Skin of body (tissue), 2 donors: Measurements from ENCODE around the gene MAP2K5. TPM values are rescaled to one million over a fixed set of nuclear protein-coding genes. Genes with fewer than 3 reads are reported as not detected.

Experiments used
- DNase-seq: peaks from one replicate; lab custom pipeline; 2025; lab: John Stamatoyannopoulos, UW
- total RNA-seq: library from RNA; depleted of rRNA; stranded (reverse); fragments of >200 nt; gene quantifications from one replicate; pipeline ENCODE4 v1.2.3, GENCODE V29; 2014

The MAP2K5 gene
- total RNA-seq, 1 donor from 2014 or later = 12.2 TPM

DNA sequence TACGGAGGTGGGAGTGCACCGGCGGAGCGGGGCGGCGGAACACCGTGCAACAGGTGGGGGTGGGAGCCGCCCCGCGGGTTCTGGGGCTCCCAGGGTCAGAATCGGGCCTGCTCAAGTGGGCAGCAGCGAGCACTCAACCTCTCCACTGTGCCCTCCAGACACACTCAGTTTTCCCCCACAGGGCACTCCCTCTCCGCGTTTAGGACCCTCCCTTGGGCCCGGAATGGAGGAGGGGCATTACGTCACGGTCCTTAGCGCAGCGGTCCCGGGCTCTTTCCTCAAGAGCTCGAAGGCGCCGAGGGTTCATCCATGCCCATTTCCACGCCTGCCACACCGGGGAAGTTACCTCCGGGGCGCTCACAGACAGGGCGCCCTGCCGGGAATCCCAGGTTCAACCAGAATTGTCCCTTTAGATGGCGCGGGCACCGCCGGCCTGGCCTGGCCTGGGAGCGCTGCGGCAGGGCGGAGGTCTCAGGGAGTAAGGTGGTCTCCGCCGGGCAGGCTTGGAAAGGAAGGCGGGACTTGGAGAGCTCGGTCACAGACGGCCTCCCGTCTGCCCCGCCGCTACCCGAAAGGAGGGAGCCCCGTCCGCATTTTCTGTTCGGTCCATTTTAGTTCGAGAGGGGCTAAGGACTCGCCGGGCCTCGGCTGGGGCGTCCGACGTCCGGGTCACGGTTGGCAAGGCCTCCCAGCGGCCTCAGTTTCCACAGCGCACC lies 292.2 kb downstream of the MAP2K5 start:
- no peak for DNase-seq

DNA sequence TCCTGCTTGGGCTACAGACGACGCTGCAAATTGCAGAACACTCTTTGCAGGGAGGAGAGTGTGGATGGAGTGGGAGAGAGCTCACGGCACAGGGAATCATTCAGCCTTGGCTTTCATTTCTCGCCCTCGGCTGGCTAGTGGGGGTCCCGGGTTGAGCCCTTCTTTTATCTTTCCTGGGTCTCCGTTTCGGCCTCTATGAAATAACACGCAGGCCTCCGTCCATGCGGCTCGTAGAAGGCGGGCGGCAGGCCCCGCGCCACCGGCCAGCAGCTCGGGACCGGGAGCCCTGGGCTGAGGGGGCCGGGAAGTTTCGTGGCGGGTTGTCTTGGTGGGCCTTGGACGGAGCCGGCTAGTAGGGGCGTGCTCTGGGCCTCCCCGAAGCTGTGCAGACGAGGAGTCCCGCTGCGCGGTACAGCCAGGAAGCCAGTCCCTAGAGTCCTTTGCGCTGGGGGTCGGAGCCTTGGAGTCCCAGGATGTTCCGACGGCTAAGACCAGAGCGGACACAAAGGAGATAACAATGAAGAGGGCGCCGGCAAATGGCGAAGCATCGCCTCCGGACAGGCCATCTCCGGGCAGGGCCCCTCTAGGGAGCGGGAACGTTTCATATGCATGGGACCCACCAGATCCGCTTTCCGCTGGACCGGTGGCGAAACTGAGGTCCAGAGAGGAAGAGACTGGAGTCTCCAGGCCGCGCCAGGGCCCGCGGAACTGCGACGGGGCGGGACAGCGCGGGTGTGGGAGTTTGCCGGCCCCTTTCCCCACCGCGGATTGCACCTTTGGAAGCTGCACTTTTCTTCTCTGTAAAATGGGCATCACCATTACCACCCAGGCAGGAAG lies 293.0 kb downstream of the MAP2K5 start:
- no peak for DNase-seq

DNA sequence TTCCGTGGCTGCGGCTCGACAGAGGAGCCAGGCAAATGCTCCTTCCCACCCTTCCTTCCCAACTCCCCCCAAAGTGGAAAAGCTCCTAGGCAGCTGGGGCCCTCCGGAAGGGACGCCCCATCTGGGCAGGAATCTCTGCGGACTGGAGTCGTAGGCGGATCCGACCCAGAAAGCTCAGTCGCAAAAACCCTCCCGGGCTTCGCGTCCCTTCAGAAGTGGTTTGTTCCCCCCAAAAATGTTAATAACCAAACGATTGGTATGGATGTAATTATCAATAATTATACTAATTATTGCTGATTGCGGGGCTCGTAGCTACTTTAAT lies 293.6 kb downstream of the MAP2K5 start:
- no peak for DNase-seq

DNA sequence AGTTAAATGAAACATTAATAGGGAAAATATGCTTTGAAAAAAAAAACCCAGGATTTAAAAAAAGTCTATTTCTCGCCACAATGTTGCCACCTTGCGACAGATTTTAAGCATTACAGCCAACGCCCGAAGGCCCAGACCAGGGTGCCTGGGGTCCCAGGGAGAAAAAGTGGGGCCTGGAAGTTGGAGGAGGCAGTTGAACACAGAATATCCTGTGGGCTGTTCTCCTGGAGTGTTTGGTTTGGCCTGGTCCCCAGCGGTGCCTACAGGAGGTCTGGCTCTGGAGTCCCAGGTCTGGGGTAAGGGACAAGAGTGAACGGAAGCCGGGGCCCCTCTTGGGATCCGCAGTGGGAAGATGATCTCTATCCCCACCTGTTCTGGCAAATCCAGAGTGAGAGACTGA lies 294.0 kb downstream of the MAP2K5 start:
- DNase-seq = peak; percentile 46

DNA sequence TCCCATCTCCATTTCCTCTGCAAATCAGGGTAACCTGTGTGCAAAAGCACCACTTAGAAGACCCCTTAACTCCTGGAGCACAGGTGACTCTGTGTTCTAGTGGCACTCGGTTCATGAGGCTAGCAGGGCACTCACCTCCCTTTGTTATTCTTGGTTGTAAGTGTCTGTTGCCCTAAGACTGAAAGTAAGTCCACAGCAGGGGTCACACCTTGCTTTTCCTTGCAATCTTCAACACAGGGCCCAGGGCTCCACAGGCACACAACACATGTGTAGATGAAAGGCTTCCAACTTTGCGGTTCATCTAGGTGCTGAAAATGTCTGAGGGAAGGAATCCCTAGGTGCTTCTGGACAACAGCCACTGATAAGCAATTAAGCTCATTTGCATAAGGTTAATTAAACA lies 294.5 kb downstream of the MAP2K5 start:
- no peak for DNase-seq

DNA sequence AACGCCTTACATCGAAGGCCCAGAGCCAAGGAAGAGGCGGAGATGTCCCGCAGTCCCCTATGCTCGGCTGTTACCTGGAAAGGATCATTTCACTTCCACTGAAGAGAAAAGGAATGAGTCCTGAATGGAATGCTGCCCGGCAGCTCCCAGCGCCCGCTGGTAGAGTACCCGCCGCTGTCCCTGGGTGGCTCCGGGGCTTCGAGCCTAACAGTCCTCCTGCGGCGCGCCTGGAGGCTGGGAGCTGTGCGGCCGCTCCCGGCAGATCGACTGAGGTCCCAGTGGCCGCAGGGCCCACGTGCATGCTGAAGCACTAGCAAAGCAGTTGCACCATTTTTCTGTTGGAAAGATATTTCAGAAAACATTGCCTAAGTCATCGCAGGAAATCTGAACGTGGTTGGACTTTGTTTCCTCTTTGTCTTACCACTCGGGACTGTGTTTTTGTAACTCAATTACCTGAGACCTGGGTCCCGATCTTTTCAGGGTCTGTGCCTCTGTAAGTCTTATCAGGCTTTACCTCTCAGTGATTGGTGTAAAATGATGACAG lies 296.4 kb downstream of the MAP2K5 start:
- DNase-seq = no peak

DNA sequence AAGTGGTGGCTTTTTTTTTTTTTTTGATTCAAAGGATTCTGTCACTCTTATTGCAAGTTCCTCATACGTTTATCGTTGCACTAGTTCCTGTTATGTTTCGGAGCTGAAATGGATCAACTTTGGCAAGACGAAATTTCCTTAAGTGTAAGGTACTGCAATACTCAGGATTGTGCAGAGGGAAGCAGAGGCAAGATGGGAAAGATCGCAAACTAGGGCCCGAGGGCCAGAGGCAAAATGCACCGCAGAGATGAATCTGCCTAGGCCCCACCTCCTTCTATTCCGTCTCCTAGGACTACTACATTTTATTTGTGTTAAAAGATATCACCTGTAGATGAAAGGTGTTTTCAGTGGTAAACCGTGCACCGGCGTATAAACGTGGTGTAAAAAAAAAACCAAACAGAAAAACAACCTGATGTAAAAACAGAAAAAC lies 297.0 kb downstream of the MAP2K5 start:
- DNase-seq = peak; percentile 78

DNA sequence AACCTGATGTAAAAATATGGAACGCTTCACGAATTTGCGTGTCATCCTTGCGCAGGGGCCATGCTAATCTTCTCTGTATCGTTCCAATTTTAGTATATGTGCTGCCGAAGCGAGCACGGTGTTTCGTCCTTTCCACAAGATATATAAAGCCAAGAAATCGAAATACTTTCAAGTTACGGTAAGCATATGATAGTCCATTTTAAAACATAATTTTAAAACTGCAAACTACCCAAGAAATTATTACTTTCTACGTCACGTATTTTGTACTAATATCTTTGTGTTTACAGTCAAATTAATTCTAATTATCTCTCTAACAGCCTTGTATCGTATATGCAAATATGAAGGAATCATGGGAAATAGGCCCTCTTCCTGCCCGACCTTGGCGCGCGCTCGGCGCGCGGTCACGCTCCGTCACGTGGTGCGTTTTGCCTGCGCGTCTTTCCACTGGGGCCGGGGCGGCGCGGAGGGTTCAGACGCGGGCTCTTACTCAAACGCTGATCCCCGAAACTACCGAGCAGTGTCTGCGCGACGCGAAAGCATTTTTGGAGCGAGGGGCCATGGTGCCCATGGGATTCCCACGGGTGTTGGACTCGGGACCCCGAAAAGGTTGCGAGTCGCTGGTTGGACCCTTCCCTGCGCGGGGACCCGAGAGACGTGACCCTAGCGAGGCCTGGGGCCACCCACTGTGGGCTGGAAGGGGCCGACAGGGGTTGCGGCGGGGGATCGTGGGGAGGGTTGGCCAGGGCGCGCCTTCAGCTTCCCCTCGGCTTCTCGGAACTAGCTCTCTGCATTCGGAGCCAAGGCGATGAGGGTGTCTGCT lies 297.6 kb downstream of the MAP2K5 start, which contains the start of gene RNU6-1:
TSS of gene RNU6-1 (minus strand) at position 117 of the 820 bp plus-strand sequence.
- DNase-seq = peak; percentile 90

DNA sequence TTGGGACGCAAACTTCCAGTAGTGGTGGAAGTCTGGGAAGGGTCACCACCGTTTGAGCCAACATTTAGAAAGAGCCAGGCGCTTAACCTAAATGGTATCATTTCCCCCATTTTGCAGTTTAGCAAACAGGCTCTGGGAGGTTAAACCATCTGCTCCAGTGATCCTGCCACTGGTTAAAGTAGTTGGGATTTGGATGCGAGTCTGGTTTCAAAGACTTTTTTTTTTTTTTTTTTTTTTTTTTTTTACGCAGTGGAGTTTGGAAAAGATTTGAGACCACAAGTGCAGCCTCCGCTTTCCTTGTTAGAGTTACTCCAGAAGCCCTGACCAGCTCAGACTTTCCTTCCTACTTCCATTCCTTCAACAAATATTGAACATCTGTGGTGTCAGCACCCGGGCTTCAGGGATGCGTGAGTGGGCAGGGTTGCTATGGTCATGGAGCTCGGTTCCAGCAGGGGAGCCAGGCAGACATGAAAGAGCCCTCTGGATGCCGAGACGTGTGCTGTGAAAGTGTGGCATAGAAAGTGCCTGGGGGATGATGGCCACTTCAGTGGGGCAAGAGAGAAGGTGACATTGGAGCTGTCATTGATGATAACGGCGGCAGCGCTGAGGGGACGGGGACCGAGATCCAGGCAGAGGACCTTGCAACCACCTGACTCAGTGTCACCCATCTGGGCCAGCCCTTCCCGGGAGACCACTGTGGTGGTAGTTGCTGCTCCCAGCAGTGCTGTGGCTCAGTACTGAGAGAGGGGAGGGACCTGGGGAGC lies 298.4 kb downstream of the MAP2K5 start:
- DNase-seq = peak; percentile 68

DNA sequence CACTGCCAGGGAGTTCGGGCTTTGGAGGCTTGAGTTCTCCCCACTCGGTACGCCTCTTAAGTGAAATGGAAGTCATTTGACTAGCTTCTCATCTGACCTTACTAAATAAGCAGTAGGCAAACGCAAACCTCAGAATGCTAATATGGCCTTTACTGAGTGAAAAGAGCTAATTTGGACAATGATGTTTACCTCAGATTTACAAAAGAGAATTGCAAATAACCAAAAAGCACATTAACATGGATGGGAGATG lies 298.9 kb downstream of the MAP2K5 start:
- DNase-seq = no peak

DNA sequence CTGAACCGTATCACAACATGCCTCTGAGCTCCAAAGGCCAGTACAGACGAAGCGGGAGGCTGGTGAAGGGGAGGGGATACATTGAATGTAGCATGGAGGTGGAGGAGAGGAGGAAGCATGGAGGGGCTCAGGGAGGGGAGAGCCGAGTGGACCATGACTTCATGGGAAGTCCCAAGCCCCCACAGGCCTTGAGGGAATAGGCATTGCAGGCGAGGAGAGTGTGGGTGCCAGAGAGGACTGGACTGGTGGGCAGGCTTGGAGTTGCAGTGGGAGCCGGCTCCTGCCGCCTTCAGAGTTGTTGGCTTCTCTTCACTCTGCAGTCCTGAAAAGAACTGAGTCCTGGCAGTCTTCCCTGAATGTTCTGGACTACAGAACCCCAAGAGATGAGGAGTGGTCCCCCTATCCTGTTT lies 300.6 kb downstream of the MAP2K5 start:
- DNase-seq = no peak

DNA sequence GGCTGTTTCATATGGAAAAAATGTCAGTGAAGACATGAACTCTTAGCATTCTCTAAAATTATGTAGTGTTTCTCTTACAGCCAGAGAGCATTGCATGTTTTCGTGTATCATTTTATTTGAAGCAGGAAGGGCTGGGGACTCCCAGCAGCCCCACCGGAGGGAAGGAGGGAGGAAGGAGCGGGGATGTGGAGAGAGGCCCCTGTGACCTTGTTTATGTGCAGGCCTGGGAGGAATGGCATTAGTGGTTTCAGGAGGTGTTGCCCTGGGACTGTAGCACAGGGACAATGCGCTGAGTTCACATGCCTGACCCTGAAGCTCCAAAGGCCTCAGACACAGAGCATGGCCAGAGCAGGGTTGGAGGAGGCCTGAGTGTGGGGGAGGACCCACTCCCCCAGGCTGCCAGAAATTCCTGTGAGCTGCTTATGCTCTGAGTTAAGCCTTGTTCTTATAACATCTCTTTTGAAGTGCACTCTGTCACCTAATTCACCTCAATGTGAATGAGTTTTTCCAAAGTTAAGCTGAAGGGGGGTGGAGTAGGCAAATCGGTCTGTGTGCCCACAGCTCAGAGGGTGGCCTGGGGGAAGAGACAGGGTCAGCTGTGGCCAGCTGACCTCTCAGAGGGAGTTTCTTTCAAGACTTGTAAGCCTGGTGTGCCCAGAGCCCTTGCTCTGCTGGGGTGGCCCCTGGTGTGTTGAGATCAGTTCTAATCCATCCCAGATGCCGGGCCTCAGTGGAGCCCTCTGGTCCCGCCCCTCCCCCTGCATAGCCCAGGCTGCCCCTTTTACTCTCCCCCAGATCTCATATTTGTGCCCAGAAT lies 301.3 kb downstream of the MAP2K5 start:
- DNase-seq = peak; percentile 17

DNA sequence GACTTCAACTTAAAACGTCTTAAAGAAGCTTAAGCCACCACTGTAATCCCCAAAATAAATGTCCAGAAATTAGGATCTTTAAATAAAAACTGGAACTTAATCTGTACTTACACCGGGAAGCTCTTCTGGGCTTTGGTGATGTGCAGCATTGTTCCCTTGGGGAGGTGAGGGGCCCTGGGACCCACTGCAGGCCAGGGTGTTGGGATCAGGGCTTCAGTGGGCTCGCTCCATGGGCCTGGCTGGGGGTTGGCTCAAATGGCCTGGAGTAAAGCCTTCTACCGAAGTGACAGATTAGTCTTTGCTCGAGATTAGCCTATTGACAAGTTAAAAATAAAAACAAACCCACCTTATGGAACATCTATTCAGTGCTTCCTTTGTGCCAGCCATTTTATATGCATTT lies 303.5 kb downstream of the MAP2K5 start:
- DNase-seq = no peak

DNA sequence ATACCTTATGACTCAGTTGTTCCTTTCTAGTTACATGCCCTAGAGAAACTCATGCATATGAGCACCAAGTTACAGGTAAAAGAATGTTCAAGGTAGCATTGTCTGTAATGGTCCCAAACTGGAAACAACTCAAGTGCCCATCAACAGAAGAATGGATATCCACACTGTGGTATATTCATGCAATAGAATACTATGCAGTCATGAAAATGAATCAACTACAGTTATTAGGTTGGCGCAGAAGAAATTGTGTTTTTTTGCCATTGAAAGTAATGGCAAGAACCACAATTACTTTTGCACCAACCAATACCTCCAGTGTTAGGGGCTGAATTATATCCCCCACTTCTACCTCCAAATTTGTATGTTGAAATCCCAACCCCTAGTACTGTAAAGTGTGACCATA lies 307.0 kb downstream of the MAP2K5 start:
- DNase-seq = no peak

DNA sequence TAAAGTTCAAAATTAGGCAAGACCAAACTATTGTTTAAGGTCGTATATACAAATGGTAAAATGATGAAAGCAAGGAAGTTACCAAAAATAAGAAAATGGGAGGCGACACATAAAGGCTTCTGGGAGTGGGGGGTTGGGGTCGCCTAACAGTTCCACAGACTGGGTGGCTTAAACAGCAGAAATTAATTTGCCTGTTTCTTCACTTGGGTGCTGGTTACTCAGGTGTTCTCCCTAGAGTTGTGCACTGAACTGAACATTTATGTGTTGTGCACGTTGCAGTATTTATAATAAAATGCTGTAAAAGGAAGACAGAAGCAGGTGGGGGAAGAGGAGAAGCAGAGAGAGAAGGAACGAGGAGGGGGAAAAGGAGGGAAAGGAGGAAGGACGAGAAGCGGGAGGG lies 307.8 kb downstream of the MAP2K5 start:
- no peak for DNase-seq

DNA sequence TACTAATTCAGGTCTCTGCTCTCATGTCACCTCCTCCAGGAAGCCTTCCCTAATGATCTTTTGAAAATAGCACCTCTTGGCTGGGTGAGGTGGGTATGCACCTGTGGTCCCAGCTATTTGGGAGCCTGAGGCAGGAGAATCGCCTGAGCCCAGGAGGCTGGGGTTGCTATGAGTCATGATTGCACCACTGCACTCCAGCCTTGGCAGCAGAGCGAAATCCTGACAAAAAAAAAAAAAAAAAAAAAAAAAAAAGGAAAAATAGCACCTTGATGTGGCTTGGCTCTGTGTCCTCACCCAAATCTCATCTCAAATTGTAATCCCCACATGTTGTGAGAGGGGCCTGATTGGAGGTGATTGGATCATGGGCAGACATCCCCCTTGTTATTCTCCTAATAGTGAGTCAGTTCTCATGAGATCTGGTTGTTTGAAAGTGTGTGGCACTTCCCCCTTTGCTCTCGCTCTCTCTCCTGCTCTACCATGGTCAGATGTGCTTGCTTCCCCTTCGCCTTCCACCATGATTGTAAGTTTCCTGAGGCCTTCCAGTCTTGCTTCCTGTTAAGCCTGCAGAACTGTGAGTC lies 308.6 kb downstream of the MAP2K5 start:
- no peak for DNase-seq

DNA sequence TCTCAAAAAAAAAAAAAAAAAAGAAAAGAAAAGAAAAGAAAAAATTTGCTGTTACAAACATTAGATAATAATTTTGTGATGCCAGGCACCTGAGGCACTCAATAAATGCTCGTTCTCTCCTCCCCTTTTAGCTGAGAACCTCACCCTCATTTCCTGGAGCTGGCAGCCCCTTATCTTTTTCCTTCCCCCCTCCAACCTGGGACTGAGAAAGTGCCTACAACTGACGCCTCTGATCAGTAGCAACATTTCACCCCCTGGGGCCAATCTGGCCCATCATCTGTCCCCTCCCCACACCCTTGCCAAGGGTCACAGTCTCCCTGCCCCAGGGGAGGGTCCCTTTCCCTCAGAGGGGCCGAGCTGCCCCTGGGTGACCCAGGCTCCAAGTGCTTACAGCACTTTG lies 309.9 kb downstream of the MAP2K5 start:
- no peak for DNase-seq

DNA sequence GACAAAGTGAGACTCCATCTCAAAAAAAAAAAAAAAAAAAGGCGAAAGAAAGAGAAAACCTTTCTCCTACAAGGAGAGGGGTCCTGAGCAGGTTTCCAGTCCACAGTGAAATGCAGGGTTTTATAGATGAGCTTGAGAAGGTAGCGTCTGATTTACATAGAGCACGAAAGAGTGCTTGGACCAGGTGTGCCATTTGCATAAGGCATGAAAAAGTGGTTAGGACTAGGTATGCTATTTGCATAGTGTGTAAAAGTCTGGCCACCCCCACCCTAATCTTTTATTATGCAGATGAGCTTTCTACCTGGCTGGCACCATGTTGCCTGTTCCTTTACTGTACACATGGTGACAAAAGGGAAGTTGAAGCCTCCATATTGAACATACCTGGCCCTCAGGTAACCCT lies 311.0 kb downstream of the MAP2K5 start:
- DNase-seq = no peak

DNA sequence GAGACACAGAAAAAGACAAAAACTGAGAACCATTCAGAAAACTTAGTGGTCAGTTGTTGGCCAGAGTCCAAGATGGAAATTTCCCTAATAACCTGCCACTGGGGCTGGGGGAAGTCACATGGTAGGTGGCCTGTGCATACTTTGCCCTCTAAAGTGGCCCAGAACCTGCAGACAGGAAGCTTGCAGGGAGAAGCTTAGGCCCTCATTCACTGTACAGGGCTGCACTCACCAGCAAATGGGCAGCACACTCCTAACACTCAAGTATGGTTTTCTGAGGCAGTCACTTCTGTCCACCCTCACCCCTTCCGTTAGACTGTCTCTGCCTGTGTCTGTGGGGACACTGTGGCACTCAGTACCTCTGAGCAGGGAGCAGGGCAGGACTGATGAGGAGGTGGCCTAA lies 311.9 kb downstream of the MAP2K5 start:
- DNase-seq = no peak

DNA sequence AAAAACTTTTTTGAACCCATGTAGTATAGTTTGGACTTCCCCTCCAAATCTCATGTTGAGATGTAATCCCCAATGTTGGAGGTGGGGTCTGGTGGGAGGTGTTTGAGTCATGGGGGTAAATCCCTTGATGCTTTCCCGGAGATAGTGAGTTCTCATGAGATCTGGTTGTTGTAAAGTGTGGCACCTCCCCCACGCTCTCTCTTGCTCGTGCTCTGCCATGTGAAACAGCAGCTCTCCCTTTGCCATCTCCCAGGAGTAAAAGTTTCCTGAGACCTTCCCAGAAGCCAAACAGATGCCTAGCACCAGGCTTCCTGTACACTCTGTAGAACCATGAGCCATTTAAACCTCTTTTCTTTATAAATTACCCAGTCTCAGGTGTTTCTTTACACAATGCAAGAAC lies 313.3 kb downstream of the MAP2K5 start:
- DNase-seq = no peak
